ENCODE measurements around the gene BCAT1.
"Not testable (repeated sequence)": the region's sequence is repeated elsewhere in the genome, so short reads cannot be mapped to it uniquely, and the experiment has no call there.

BCAT1 gene

DNA sequence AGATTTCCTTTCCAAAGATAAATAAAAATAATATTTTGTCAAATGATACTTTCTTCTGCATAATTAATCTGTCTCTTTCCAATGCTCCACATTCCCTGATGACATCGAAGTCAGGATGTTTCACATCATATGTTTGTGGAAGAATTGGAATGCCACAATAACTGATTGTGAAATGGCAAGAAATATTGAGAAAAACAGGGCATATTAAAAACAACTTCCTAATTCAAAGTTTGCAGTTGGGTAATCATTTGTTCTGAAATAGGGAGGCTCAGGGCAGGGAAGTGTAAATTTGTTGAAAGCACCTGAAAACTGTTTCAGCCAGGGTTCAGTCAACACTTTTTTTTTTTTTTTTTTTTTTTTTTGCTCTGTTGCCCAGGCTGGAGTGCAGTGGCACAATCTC lies 50.7 kb downstream of the BCAT1 start:
- DNase-seq = no peak

DNA sequence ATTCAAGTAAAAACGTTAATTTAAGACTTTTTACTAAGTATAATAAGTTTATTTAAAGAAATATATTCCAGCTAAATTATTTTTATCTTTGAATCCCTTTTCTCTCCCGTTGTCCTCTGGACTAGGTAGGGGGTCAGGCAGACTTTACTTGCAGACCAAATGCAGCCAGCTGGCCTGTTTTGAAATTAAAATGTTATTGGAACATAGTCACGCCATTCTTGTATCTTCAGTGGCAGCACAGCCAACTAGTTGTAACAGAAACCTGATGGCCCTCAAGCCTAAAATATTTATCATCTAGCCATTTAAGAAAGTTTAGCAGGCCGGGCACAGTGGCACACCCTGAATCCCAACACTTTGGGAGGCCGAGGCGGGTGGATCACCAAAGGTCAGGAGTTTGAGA lies 52.7 kb downstream of the BCAT1 start:
- no peak for DNase-seq

DNA sequence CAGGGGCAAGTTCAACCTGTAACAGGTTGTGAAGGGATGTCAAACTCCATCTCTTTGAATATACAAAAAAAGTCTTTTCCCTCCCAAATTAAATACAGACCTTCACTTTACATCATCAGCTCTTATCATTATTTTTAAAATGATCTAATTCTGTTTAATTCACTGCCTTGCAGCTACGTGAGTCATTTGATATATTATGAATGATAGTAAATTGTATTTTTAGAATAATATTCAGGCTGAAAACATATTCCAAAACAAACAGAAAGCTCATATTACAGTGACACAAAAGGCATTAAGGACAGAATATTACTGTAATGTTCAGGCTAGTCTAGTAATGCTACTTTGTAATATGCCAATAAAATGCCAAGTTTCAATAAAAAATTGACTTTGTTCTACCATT lies 53.3 kb downstream of the BCAT1 start:
- no peak for DNase-seq

DNA sequence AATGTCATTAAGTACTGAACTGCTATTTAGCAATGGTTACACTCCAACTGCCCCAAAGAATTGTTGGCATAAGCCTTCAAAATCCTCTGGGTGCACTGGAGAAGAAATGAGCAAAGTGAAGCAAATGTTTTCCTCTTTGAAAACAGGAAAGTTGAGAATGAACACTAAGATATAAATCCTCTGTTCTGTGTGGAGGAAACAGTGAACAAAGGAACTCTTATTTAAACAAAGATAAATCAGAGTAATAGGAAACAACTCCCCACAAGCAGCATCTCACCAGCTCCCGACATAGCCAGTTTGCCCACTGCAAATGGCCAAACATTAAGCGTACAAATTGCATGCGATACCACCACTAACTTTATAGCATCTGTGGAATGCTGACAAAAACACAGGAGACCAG lies 54.0 kb downstream of the BCAT1 start:
- DNase-seq = no peak

DNA sequence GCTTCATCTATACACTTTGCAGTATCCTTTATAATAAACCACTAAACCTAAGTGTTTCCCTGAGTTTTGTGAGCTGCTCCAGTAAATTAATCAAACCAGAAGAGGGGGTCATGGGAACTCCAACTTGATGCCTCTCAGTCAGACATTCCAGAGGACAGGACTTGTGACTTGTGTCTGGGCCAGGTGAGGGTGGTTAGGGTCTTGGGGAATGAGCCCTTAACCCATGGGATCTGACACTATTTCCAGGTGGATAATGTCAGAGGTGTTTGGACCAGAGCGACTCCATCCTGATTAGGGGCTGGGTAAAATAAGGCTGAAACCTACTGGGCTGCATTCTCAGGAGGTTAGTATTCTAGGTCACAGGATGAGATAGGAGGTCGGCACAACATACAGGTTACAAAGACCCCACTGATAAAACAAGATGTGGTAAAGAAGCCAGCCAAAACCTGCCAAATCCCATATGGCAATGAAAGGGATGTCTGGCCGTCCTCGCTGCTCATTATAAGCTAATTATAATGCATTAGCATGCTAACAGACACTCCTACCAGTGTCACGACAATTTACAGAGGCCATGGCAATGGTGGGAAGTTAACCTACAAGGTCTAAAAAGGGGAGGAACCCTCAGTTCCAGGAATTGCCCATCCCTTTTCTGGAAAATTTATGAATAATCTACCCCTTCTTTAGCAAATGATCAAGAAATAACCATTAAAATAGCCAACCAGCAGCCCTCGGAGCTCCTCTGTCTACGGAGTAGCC lies 58.7 kb downstream of the BCAT1 start:
- no peak for DNase-seq

DNA sequence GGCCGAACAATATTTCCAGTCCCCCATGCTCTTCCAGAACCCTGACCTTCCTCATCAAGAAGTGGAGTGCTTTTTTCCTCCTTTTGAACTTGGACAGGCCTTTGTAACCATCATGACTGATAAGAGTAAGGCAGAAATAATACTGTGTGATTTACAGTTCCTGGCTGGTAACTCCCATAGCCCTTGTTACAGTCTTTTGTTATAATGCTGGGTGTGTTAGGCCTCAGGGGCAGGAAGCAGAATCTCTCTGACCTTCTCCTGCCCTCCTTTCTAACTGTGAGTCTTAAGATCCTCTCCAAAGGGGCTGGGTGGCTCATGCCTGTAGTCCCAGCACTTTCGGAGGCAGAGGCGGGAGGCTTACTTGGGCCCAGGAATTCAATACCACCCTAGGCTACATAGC lies 59.5 kb downstream of the BCAT1 start:
- no peak for DNase-seq

DNA sequence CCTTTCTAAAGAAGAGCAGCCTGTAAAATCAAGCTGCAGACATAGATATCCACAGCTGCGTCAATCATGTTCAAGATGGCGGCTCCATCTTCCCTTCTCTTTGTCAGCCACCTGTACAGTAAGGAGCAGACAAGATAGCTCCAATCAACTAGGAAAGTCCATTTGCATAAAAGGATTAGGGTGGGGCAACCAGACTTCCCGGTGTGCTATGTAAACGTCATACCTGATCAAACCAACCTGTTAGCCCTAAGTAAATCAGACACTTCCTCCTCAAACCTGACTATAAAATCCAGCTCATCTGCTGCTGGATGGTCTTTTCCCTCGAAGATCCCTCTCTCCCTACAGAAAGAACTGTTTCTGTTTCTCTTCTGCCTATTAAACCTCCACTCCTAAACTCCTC lies 60.1 kb downstream of the BCAT1 start:
- DNase-seq = no peak

DNA sequence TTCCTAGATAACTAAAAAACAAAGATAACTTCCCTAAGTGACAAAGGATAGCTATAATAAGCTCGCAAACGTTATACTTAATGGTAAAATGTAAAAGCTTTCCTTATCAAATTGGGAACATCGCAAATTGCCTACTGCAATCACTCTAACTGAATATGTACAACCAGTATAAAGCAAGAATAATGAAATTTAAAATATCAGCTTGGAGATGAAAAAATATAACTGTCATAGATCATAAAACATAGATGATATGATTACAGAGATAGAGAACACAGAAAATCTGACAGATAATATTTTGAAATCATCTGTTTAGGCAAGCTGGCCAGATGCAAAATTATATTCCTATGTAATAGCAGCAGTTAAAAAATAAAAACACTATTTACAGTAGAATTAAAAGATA lies 64.0 kb downstream of the BCAT1 start:
- DNase-seq = no peak

DNA sequence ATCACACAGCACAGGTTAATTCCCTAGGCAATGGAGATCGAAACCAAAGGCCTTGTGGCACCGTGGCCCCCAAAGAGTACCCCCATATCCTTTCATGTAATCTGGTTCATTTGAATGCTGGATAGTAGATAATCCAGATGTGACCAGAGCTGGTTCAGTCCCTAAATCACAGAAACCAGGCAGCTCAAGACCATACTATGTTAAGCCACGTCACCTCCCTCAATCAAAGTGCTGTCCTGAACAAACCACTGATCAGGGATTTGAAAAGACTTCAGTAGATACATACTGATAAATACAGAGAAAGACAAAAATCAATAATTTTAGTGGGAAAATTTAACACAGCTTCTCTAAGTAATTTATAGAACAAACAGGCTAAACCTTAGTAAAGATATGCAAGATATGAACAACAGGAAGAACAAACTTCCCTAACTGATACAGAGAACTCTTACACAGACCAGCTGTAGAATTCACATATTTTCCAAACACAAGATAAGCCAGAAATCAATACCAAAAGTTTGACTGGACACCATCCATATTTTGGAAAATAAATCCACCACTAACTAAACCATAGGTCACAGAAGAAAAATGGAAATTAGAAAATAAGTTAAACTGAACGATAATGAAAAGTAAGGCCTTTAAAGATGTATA lies 67.1 kb downstream of the BCAT1 start:
- no peak for DNase-seq

DNA sequence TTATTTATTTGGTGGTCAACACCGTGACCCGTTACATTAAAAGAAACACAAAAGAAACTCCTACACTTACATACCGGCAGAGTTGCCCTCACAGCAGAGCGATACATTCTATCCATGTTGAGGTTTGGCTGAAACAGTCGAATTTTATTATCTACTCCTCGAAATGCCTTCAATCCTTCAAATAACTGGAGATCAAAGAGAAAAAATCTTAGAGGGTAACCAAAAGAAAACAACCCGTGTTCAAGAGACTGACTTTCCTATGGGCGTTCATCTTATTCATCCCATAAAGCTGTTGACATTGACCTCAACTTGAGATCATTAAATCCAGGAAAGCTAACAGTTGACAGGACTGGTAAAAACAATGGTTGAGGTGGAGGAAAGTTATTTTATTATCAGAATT lies 67.7 kb downstream of the BCAT1 start:
- no peak for DNase-seq

DNA sequence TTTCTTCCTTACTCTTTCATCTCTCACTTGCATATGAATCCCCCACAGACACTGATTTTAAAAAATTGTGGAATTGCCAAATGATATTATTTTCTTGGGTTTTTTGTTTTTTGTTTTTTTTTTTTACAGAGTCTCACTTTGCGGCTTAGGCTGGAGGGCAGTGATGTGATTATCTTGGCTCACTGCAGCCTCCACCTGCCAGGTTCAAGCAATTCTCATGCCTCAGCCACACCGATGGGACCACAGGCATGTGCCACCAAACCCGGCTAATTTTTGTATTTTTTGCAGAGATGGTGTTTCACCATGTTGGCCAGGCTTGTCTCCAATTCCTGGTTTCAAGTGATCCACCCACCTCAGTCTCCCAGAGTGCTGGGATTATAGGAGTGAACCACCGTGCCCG lies 68.2 kb downstream of the BCAT1 start:
- no peak for DNase-seq

DNA sequence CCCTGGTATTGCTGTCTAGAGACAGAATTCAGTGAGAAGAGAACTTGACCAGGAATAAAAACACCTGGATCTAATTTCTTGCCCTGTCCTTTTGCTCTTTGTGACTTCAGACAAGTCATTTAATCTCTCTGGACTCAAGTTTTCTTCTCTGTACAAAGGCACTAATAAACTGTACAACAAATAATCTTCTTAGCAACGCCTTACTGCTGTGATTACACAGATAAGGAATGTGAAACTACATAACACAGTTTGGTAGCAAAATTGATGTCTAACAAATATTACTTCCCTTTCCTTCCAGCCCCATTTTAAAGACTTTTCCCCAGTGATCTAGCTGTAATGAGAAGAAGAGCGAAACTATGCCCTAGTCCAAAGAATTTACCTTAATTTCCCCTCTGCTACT lies 69.3 kb downstream of the BCAT1 start:
- DNase-seq = no peak

DNA sequence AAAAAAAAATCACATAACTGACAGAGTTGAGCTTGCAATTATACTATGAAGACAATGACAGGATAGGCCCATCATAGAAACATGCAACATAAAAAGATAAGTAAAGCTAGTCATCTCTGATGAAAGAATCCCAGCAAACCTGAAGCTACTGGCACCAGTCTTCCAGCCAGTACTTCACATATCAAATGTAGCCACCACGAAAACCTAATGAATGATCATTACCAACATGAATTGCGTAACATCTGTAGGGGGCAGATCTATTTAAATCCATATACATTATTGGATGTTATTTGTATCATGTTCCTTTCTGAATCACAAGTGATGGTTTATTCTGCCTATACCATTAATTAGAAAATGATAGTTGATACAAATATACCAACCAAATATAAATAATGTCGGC lies 73.9 kb downstream of the BCAT1 start:
- no peak for DNase-seq

DNA sequence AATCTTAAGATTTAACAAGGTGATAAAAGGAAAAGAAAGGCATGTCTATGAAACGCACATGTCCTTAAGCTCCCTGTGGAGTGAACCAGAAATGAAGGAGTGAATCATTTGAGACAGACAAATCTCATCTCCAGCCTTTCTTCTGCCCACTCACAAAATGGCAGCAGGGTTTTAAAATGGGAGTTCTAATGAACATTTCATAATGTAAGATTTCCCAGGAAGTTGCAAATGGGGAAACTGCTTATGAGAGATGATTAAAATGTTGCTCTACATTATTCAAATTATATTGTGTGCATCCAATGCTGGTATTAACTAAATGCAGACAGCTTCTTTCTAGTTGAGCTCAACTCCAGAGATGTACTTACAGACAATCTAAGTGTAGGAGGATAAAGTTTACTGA lies 76.7 kb downstream of the BCAT1 start:
- no peak for DNase-seq

DNA sequence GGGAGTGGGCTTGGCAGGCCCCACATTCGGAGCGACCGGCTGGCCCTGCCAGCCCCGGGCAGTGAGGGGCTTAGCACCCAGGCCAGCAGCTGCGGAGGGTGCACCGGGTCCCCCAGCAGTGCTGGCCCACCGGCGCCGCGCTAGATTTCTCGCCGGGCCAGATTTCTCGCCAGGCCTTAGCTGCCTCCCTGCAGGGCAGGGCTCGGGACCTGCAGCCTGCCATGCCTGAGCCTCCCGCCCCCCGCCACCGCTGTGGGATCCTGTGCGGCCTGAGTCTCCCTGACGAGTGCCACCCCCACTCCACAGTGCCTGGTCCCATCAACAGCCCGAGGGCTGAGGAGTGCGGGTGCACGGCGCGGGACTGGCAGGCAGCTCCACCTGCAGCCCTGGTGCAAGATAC lies 82.8 kb downstream of the BCAT1 start:
- DNase-seq = not testable (repeated sequence)

DNA sequence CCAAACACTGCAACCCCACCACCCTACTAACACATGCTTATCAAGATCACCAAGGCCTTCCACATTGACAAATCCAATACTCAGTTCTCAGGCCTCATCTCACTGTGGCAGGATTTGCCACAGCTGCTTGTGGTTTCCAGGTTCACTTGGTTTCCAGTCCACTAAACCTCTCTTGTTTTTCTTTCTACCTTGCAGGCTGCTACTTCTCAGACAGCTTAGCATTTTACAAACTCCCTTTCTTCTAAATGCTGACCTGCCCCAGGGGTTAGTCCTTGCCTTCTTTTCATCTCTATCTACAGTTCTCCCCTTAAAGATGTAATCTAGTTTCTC lies 84.1 kb downstream of the BCAT1 start:
- DNase-seq = no peak

DNA sequence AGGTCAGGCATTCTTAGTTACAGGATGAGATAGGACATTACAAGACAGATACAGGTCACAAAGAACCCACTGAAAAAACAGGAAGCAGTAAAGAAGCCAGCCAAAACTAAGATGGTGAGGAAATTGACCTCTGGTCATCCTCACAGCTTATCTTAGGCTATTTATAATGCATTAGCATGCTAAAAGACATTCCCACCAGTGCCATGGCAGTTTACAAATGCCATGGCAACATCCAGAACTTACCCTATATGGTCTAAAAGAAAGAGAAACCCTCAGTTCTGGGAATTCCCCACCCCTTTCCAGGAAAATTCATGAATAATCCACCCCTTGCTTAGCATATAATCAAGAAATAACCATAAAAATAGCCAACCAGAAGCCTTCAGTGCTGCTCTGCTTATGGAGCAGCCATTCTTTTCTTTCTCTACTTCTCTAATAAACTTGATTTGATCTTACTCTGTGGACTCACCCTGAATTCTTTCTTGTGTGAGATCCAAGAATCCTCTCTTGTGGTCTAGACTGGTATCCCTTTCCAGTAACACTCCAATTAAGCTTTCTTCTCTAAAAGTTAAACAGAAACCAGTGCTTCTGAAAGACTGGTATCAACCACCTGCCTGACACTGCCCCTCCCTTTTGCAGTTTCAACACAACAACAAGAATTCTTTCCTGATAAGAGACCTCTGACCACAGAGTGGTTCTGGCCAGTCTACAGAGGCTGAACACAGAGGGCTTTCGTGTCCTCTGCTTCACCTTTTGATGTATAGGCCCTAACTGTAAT lies 86.9 kb downstream of the BCAT1 start:
- no peak for DNase-seq

DNA sequence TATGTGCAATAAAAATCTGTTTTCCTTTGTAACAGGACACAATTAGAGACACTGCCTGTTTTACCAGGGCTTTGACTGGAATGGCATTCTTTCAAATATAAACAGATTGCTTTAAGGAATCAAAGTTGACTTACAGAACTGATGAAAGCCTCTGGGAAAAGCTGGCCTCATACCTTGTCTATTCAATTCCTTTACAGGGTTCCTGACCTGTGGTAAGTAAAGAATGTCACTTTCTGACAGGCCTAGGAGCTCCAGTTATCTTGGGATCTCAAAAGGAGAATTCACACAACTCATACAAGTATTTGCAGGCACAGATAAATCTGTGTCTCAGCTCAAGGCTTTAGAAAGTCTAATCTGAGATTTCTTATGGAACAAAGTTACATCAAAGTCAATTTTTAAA lies 88.4 kb downstream of the BCAT1 start:
- DNase-seq = no peak

DNA sequence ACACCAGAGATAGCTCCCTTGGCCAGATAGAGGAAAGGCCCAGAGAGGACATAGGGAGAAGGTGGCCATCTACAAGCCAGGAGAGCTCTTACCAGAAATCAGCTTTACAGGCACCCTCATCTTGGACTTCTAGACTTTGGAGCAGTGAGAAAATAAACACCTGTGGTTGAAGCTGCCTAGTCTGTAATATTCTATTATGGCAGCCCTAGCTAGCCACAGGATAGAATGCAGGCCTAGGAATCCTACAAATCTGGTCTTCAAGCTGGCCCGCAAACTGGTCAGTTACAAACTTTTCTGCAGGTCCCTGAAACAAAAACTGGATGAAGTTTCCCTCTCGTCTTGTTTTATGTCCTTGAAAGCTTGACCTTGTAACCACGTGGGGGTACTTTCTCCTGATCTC lies 92.4 kb downstream of the BCAT1 start:
- no peak for DNase-seq

DNA sequence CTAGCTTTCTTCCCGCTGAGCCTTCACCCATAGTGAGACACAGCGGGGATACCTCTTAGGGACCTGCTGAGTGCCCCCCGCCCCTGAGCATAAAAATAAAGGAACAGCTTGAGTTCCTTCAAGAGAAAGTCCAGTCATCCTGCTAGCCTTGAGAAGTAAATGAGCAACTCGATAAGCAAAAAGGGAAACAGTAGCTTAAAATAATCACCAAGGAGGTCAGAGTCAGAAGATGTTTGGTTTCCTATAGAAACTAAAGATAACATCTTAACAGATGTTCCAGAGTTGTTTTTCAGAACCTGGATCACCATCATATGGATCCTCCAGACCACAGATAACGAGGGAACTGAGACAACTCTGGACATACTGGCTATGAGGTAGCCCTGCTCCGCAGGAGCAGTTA lies 94.0 kb downstream of the BCAT1 start:
- DNase-seq = no peak

DNA sequence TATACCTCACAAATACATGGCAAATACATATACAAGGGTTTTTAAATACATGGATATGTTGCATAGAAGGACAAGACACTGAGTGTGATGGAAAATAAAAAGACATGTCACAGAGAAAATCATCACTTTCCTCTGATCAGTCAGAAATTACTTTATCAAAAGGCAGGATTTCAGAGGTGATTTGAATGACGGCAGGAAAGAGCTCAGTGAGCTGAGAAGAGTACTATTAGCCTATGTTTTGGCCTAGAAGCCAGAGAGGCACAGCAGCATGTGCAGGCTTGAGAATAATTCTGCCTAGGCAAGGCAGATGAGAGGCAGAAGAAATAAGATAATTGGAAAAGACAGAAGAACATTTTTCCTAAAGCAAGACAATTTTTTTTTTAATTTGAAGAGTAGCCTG lies 94.9 kb downstream of the BCAT1 start:
- DNase-seq = no peak

DNA sequence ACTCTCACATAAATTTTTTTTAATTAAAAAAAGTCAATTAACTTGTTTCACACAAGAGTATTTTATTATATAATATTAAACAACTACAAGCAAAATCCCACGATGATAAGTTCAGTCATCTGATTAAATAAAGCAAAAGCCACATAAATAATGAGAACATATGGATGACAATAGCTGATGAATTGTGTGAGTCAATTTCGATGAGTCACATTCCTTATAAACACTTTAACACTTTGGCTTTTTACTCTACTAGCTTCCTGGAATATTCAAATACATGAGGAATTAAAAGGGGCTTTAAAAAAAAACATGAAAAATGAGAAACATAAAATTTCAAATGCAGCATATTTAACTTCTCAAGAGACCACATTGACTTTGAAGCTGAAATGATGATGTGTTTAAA lies 95.3 kb downstream of the BCAT1 start:
- DNase-seq = no peak

DNA sequence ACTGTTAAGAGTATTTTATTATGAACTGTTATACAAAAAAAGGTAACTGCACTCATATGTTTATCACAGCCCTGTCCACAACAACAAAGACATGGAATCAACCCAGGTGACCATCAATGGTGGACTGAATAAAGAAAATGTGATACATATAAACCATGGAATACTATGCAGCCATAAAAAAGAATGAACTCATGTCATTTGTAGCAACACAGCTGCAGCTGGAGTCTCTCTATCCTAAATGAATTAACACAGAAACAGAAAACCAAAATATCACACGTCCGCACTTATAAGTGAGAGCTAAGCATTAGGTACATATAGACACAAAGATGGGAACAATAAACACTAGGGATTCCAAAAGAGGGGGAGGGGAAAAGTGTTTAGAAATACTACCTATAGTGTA lies 95.8 kb downstream of the BCAT1 start:
- DNase-seq = no peak

DNA sequence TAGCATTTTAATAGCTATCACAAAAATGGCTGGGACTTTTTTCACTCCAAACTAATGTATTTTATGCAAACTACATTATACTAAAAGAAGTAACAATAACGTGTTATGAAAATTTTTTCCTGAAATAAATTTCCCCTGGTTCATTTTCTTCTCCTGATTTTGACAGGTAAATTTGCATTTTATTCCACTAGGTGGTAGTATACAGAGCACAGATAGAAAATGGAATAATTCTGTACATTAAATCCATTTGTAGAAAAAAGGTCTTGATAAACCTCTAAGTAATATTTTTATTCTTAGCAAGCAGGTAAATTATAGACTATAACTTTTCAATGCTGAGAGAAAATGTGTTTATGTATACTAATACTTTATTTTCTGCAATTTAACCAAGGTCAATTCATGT lies 96.5 kb downstream of the BCAT1 start:
- DNase-seq = no peak

Measured in activated naive CD4-positive, alpha-beta T cell (primary cell).